ENCODE data around the gene SCD5.

- TF ChIP-seq SP2 (tag by site-specific recombination; IDR thresholded peaks at IDR 0.05) (no peak), BCL11A (tag by site-specific recombination; IDR thresholded peaks at IDR 0.05; ENCODE audit: low read depth) (no peak), ZNF561 (tag by site-specific recombination; IDR thresholded peaks at IDR 0.05; ENCODE audit: borderline replicate concordance) (no peak), REST (tag by site-specific recombination; IDR thresholded peaks at IDR 0.05) (no peak), ZBTB11 (tag by site-specific recombination; conservative IDR thresholded peaks at IDR 0.05; ENCODE audit: low read depth) (no peak), ZNF398 (tag by site-specific recombination; IDR thresholded peaks at IDR 0.05) (no peak), MYNN (tag by site-specific recombination; IDR thresholded peaks at IDR 0.05; ENCODE audit: borderline replicate concordance) (no peak), ZNF747 (tag by site-specific recombination; IDR thresholded peaks at IDR 0.05) (no peak), ELK4 (IDR thresholded peaks at IDR 0.05; ENCODE audit: borderline replicate concordance, low read depth, low read length) (no peak), EGR2 (tag by site-specific recombination; IDR thresholded peaks at IDR 0.05; ENCODE audit: low read depth) (no peak)
- TF ChIP-seq, protein P1, sequence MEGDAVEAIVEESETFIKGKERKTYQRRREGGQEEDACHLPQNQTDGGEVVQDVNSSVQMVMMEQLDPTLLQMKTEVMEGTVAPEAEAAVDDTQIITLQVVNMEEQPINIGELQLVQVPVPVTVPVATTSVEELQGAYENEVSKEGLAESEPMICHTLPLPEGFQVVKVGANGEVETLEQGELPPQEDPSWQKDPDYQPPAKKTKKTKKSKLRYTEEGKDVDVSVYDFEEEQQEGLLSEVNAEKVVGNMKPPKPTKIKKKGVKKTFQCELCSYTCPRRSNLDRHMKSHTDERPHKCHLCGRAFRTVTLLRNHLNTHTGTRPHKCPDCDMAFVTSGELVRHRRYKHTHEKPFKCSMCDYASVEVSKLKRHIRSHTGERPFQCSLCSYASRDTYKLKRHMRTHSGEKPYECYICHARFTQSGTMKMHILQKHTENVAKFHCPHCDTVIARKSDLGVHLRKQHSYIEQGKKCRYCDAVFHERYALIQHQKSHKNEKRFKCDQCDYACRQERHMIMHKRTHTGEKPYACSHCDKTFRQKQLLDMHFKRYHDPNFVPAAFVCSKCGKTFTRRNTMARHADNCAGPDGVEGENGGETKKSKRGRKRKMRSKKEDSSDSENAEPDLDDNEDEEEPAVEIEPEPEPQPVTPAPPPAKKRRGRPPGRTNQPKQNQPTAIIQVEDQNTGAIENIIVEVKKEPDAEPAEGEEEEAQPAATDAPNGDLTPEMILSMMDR (tag by site-specific recombination; IDR thresholded peaks at IDR 0.05) = no peak
- TF ChIP-seq, protein P2, sequence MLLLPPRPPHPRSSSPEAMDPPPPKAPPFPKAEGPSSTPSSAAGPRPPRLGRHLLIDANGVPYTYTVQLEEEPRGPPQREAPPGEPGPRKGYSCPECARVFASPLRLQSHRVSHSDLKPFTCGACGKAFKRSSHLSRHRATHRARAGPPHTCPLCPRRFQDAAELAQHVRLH (tag by site-specific recombination; IDR thresholded peaks at IDR 0.05) = no peak
- TF ChIP-seq, protein P3, sequence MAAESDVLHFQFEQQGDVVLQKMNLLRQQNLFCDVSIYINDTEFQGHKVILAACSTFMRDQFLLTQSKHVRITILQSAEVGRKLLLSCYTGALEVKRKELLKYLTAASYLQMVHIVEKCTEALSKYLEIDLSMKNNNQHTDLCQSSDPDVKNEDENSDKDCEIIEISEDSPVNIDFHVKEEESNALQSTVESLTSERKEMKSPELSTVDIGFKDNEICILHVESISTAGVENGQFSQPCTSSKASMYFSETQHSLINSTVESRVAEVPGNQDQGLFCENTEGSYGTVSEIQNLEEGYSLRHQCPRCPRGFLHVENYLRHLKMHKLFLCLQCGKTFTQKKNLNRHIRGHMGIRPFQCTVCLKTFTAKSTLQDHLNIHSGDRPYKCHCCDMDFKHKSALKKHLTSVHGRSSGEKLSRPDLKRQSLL (tag by site-specific recombination; IDR thresholded peaks at IDR 0.05) = no peak
Measured at GRCh38 chr4:82642331-82642730, 156.3 kb downstream of the SCD5 start.
